H9 (cell line): Measurements from ENCODE around the gene P2RX7. TPM values are rescaled to one million over a fixed set of nuclear protein-coding genes. Genes with fewer than 3 reads are reported as not detected.
"Not testable (repeated sequence)": the region's sequence is repeated elsewhere in the genome, so short reads cannot be mapped to it uniquely, and the experiment has no call there.

Experiments used
- DNase-seq: peaks from one replicate; pipeline ENCODE4 v3.0.0-alpha.2; 2017
- H2AFZ ChIP-seq: one replicate; pipeline ENCODE4 v1.6.1; 2013; ENCODE audit warnings: mild to moderate bottlenecking, low read length, control low read depth, moderate library complexity
- H2AK5ac ChIP-seq: 2 replicates; pipeline ENCODE4 v1.6.1; 2013; ENCODE audit warnings: low read length, control low read depth, mixed read lengths; ENCODE audit not compliant: insufficient read length
- H2BK120ac ChIP-seq: one replicate; pipeline ENCODE4 v1.6.1; 2013; ENCODE audit warnings: low read depth, mild to moderate bottlenecking, low read length, control low read depth, inconsistent platforms; ENCODE audit not compliant: poor library complexity, severe bottlenecking
- H2BK12ac ChIP-seq: 2 replicates; pipeline ENCODE4 v1.6.1; 2013; ENCODE audit warnings: low read length, control low read depth, mixed read lengths, low read depth; ENCODE audit not compliant: insufficient read length
- H2BK15ac ChIP-seq: 2 replicates; pipeline ENCODE4 v1.6.1; 2013; ENCODE audit warnings: low read depth, low read length, control low read depth
- H2BK20ac ChIP-seq: one replicate; pipeline ENCODE4 v1.6.1; 2013; ENCODE audit warnings: low read depth, mild to moderate bottlenecking, low read length, control low read depth, inconsistent platforms; ENCODE audit not compliant: poor library complexity, severe bottlenecking
- H2BK5ac ChIP-seq: 2 replicates; pipeline ENCODE4 v1.6.1; 2013; ENCODE audit warnings: low read length, control low read depth, mixed read lengths; ENCODE audit not compliant: insufficient read length
- H3K14ac ChIP-seq: 2 replicates; pipeline ENCODE4 v1.6.1; 2013; ENCODE audit warnings: low read length, control low read depth; ENCODE audit not compliant: insufficient read depth
- H3K18ac ChIP-seq: 2 replicates; pipeline ENCODE4 v1.6.1; 2013; ENCODE audit warnings: low read depth, mild to moderate bottlenecking, mixed read lengths, low read length, control low read depth; ENCODE audit not compliant: insufficient read length
- H3K23ac ChIP-seq: 2 replicates; pipeline ENCODE4 v1.6.1; 2013; ENCODE audit warnings: low read length, control low read depth, mixed read lengths, low read depth; ENCODE audit not compliant: insufficient read length
- H3K23me2 ChIP-seq: 2 replicates; pipeline ENCODE4 v1.6.1; 2013; ENCODE audit warnings: low read depth, mild to moderate bottlenecking, mixed read lengths, low read length, control low read depth; ENCODE audit not compliant: insufficient read length, poor library complexity, severe bottlenecking
- H3K27ac ChIP-seq: 2 replicates; pipeline ENCODE4 v1.5.1; 2013; ENCODE audit warnings: low read length, control low read depth, mixed read lengths, low read depth; ENCODE audit not compliant: insufficient read length
- H3K27me3 ChIP-seq: 2 replicates; pipeline ENCODE4 v1.6.1; 2013; ENCODE audit warnings: low read length, control low read depth, inconsistent platforms; ENCODE audit not compliant: insufficient read depth
- H3K4ac ChIP-seq: 2 replicates; pipeline ENCODE4 v1.6.1; 2013; ENCODE audit warnings: low read depth, mild to moderate bottlenecking, control low read depth, inconsistent platforms, low read length, moderate library complexity
- H3K4me1 ChIP-seq: 2 replicates; pipeline ENCODE4 v1.6.1; 2013; ENCODE audit warnings: low read length, control low read depth, inconsistent platforms; ENCODE audit not compliant: insufficient read depth
- H3K4me2 ChIP-seq: 2 replicates; pipeline ENCODE4 v1.6.1; 2013; ENCODE audit warnings: low read length, control low read depth, mixed read lengths; ENCODE audit not compliant: insufficient read length, insufficient read depth
- H3K56ac ChIP-seq: 2 replicates; pipeline ENCODE4 v1.6.1; 2013; ENCODE audit warnings: low read depth, mild to moderate bottlenecking, mixed read lengths, low read length, control low read depth; ENCODE audit not compliant: insufficient read length
- H3K79me1 ChIP-seq: 2 replicates; pipeline ENCODE4 v1.6.1; 2013; ENCODE audit warnings: low read depth, mild to moderate bottlenecking, moderate library complexity, low read length, control low read depth, inconsistent platforms; ENCODE audit not compliant: insufficient read depth, poor library complexity, severe bottlenecking
- H3K79me2 ChIP-seq: 2 replicates; pipeline ENCODE4 v1.6.1; 2013; ENCODE audit warnings: low read length, control low read depth, inconsistent platforms; ENCODE audit not compliant: insufficient read depth
- H3K9ac ChIP-seq: 2 replicates; pipeline ENCODE4 v1.6.1; 2013; ENCODE audit warnings: low read length, control low read depth, mixed read lengths; ENCODE audit not compliant: insufficient read length; ENCODE audit errors: extremely low read depth
- H3K9me3 ChIP-seq: one replicate; pipeline ENCODE4 v1.6.1; 2013; ENCODE audit warnings: low read depth, low read length, inconsistent platforms; ENCODE audit not compliant: control insufficient read depth
- H3T11ph ChIP-seq: one replicate; pipeline ENCODE4 v1.6.1; 2013; ENCODE audit warnings: mild to moderate bottlenecking, low read length, control low read depth, inconsistent platforms
- H4K20me1 ChIP-seq: one replicate; pipeline ENCODE4 v1.6.1; 2013; ENCODE audit not compliant: control insufficient read depth, insufficient read length, insufficient read depth
- H4K5ac ChIP-seq: 2 replicates; pipeline ENCODE4 v1.6.1; 2013; ENCODE audit warnings: low read depth, mild to moderate bottlenecking, mixed read lengths, low read length, control low read depth; ENCODE audit not compliant: insufficient read length
- H4K8ac ChIP-seq: replicated peaks from 2 replicates; pipeline ENCODE4 v1.6.1; 2013; ENCODE audit warnings: low read length, control low read depth, mixed read lengths, low read depth; ENCODE audit not compliant: insufficient read length
- H4K91ac ChIP-seq: 2 replicates; pipeline ENCODE4 v1.6.1; 2013; ENCODE audit warnings: low read depth, mild to moderate bottlenecking, moderate library complexity, mixed read lengths, low read length, control low read depth; ENCODE audit not compliant: insufficient read length
- H3K27ac Mint-ChIP-seq, 3 experiments: 2 replicates in 2 of 3; 3 replicates in 1 of 3; pipeline ENCODE4 v1.8.0; 2020 to 2021; ENCODE audit warnings: mixed read lengths in 3 of 3, mild to moderate bottlenecking in 1 of 3, moderate library complexity in 1 of 3
- H3K27me3 Mint-ChIP-seq: 2 replicates; pipeline ENCODE4 v1.8.0; 2021; ENCODE audit warnings: low read depth, mild to moderate bottlenecking, moderate library complexity, mixed read lengths
- H3K36me3 Mint-ChIP-seq, 3 experiments: 2 replicates in 2 of 3; 3 replicates in 1 of 3; pipeline ENCODE4 v1.8.0; 2020 to 2021; ENCODE audit warnings: low read depth in 3 of 3, mixed read lengths in 3 of 3; ENCODE audit not compliant: insufficient read depth in 1 of 3
- H3K4me1 Mint-ChIP-seq, 2 experiments: 2 replicates each; pipeline ENCODE4 v1.8.0; 2020; ENCODE audit warnings: mixed read lengths in 2 of 2
- H3K4me3 Mint-ChIP-seq, 2 experiments: 2 replicates in 1 of 2; 3 replicates in 1 of 2; pipeline ENCODE4 v1.8.0; 2020 to 2021; ENCODE audit warnings: mild to moderate bottlenecking in 2 of 2, mixed read lengths in 2 of 2, moderate library complexity in 1 of 2
- H3K9me3 Mint-ChIP-seq, 2 experiments: 2 replicates in 1 of 2; 3 replicates in 1 of 2; pipeline ENCODE4 v1.8.0; 2020; ENCODE audit warnings: mild to moderate bottlenecking in 2 of 2, mixed read lengths in 2 of 2, moderate library complexity in 1 of 2
- CTCF ChIP-seq: fragments of 200-600 bp; sonication (generic); conservative IDR thresholded peaks from 3 replicates; pipeline ENCODE4 v1.8.0; 2021; ENCODE audit warnings: antibody characterized with exemption, mild to moderate bottlenecking
- WGBS: extraction: QIAGEN DNeasy Blood & Tissue Kit; methylation state at CpG from one replicate; pipeline ENCODE4 v1.1.7; 2013; ENCODE audit warnings: missing lambda C conversion rate, low lambda C conversion rate, mixed read lengths; ENCODE audit not compliant: insufficient read length; ENCODE audit errors: extremely low coverage; 5-methylcytosine and 5-hydroxymethylcytosine counted together
- total RNA-seq: library from RNA; stranded (reverse); gene quantifications from 2 replicates; pipeline ENCODE4 v1.2.1, GENCODE V29; 2021

The P2RX7 gene
- total RNA-seq, 1 experiment from 2014 or later: 0.09 TPM

- H3K9me3 Mint-ChIP-seq: no peaks in the 10 kb centered on the region; a peak in 1 of 5 replicates
- no peaks in the 10 kb centered on the region for H3K79me2 ChIP-seq
- no peak overlapping the region for H3K27ac ChIP-seq
- no peak overlapping the region for H3K4me3 Mint-ChIP-seq
- H3K79me1 ChIP-seq: no peaks in the 10 kb centered on the region
- no peak overlapping the region for H3K4me2 ChIP-seq
- H4K8ac ChIP-seq: no peak overlapping the region
- H3K27me3 Mint-ChIP-seq: peaks cover 2% of the 10 kb centered on the region; the same call in 1 of the 2 replicates
- no peak overlapping the region for H4K5ac ChIP-seq
- H2BK5ac ChIP-seq: no peak overlapping the region
- no peak overlapping the region for H2BK120ac ChIP-seq
- H2BK20ac ChIP-seq: no peak overlapping the region
- TF ChIP-seq CTCF: no peak
- no CpG with 5 or more reads among the region's 2 CpGs for WGBS
- no peak overlapping the region for H3K14ac ChIP-seq
- no peaks in the 10 kb centered on the region for H3K9me3 ChIP-seq
- H4K20me1 ChIP-seq: no peaks in the 10 kb centered on the region
- H3K23me2 ChIP-seq: no peaks in the 10 kb centered on the region
- H3K4ac ChIP-seq: no peak overlapping the region
- H3K4me1 Mint-ChIP-seq: no peaks in the 10 kb centered on the region
- no peak overlapping the region for H3K56ac ChIP-seq
- no peak overlapping the region for H2AFZ ChIP-seq
- no peaks in the 10 kb centered on the region for H3K4me1 ChIP-seq
- H3K27ac Mint-ChIP-seq: no peak overlapping the region
- no peaks in the 10 kb centered on the region for H3K27me3 ChIP-seq
- no peak overlapping the region for H2BK12ac ChIP-seq
- H3K23ac ChIP-seq: no peak overlapping the region
- H4K91ac ChIP-seq: no peak overlapping the region
- no peak for DNase-seq
- H2AK5ac ChIP-seq: no peak overlapping the region
- H3K18ac ChIP-seq: no peak overlapping the region
- peaks cover 0 to 3% (median 0%) of the 10 kb centered on the region in 3 experiments; a peak in 2 of 7 replicates for H3K36me3 Mint-ChIP-seq
- H3K9ac ChIP-seq: no peak overlapping the region
- no peak overlapping the region for H2BK15ac ChIP-seq
- no peak overlapping the region for H3T11ph ChIP-seq
Measured at GRCh38 chr12:121162985-121163384, 30.3 kb downstream of the P2RX7 start.

GRCh38 chr12:121164839-121165238 lies 32.2 kb downstream of the P2RX7 start:
- H3K23ac ChIP-seq, H2BK15ac ChIP-seq, H3K4me3 Mint-ChIP-seq, H2AFZ ChIP-seq, H3K9ac ChIP-seq, H3K27me3 ChIP-seq, H2BK120ac ChIP-seq, DNase-seq, H3K14ac ChIP-seq, H3K4ac ChIP-seq, H2AK5ac ChIP-seq, H3K9me3 ChIP-seq, H4K91ac ChIP-seq, H3K9me3 Mint-ChIP-seq, H3K18ac ChIP-seq, H4K8ac ChIP-seq, H3K79me1 ChIP-seq, H3K27me3 Mint-ChIP-seq, H4K20me1 ChIP-seq, H3K36me3 Mint-ChIP-seq, H3K79me2 ChIP-seq, H3K23me2 ChIP-seq, H3K4me2 ChIP-seq, H2BK12ac ChIP-seq, H3K56ac ChIP-seq, H3K4me1 ChIP-seq, H3T11ph ChIP-seq, H3K27ac ChIP-seq, H4K5ac ChIP-seq, H3K27ac Mint-ChIP-seq, H3K4me1 Mint-ChIP-seq, H2BK5ac ChIP-seq, H2BK20ac ChIP-seq: not testable (repeated sequence)
- no CpG with 5 or more reads among the region's 6 CpGs for WGBS
